ENCODE data around the gene STK40. TPM values are rescaled to one million over a fixed set of nuclear protein-coding genes. Genes with fewer than 3 reads are reported as not detected.
A peak's percentile ranks its signal among the peaks of the same experiment; 100 is the strongest.

STK40 gene
- total and polyA plus RNA-seq, 2 experiments from 2014 or later: 8.1 to 20.2 TPM

DNA sequence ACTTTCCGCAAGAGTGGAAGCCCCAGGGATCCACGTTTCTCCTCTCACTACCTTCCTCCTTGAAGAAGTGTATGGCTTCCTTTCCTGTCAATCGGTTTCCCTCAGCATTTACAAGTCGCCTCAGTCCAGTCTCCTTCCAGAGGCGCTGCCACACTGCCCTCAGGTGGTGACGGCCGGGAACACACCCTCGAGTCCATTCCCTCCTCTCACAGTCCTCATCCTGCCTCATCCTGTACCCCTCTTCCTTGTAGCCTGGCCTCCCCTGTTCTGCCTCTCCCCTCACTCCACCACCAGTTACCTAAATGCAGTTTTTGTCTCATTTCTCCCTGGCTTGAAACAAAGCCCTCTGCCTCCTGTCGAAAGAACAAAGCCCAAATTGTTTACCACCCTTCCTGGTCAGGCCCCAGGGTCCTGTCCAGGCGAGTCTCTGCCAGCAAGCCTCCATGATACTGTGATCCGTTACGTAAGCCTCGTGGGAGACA is 35.2 kb upstream of the STK40 start:
- H3K27ac Mint-ChIP-seq: peak overlapping the region; percentile 17; the same call in 1 of the 2 replicates
- no peaks in the 10 kb centered on the region for H3K36me3 Mint-ChIP-seq (ENCODE audit: low read depth)
- peaks cover 11% of the 10 kb centered on the region for H3K4me1 Mint-ChIP-seq
- no peak overlapping the region; the same call in 2 of the 3 replicates for H3K4me3 Mint-ChIP-seq
- Histone ChIP-seq H3K27me3 (ENCODE audit: insufficient read depth) (no peaks in the 10 kb centered on the region), H3K4me2 (no peak overlapping the region), H3K9me2 (ENCODE audit: insufficient read depth) (no peaks in the 10 kb centered on the region), H3K79me2 (replicated peaks; ENCODE audit: insufficient read depth) (no peaks in the 10 kb centered on the region), H3K36me3 (ENCODE audit: insufficient read depth) (no peaks in the 10 kb centered on the region), H4K20me1 (replicated peaks; ENCODE audit: insufficient read depth) (no peaks in the 10 kb centered on the region), H3K4me1 (ENCODE audit: insufficient read depth) (no peaks in the 10 kb centered on the region), H3K4me3 (no peak overlapping the region), H2AFZ (no peak overlapping the region; the same call in 1 of the 2 replicates), H3F3A (replicated peaks; ENCODE audit: low read depth) (no peaks in the 10 kb centered on the region), H3K27ac (ENCODE audit: low read depth) (no peak overlapping the region)
- DNase-seq (ENCODE audit: low spot score): peak; percentile 96
- H3K9me3 Mint-ChIP-seq: no peaks in the 10 kb centered on the region
- peak; percentile 99 for ATAC-seq
- TF ChIP-seq, protein P1, sequence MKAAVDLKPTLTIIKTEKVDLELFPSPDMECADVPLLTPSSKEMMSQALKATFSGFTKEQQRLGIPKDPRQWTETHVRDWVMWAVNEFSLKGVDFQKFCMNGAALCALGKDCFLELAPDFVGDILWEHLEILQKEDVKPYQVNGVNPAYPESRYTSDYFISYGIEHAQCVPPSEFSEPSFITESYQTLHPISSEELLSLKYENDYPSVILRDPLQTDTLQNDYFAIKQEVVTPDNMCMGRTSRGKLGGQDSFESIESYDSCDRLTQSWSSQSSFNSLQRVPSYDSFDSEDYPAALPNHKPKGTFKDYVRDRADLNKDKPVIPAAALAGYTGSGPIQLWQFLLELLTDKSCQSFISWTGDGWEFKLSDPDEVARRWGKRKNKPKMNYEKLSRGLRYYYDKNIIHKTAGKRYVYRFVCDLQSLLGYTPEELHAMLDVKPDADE (IDR thresholded peaks at IDR 0.05): no peak
- no peak for TF ChIP-seq EZH2phosphoT487 (IDR thresholded peaks at IDR 0.05; ENCODE audit: unreplicated experiment)
- TF ChIP-seq, protein P2, sequence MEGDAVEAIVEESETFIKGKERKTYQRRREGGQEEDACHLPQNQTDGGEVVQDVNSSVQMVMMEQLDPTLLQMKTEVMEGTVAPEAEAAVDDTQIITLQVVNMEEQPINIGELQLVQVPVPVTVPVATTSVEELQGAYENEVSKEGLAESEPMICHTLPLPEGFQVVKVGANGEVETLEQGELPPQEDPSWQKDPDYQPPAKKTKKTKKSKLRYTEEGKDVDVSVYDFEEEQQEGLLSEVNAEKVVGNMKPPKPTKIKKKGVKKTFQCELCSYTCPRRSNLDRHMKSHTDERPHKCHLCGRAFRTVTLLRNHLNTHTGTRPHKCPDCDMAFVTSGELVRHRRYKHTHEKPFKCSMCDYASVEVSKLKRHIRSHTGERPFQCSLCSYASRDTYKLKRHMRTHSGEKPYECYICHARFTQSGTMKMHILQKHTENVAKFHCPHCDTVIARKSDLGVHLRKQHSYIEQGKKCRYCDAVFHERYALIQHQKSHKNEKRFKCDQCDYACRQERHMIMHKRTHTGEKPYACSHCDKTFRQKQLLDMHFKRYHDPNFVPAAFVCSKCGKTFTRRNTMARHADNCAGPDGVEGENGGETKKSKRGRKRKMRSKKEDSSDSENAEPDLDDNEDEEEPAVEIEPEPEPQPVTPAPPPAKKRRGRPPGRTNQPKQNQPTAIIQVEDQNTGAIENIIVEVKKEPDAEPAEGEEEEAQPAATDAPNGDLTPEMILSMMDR (conservative IDR thresholded peaks at IDR 0.05; ENCODE audit: low read depth in 2 of 2): peak; percentile 84 to 100
- TF ChIP-seq ZNF114 (CRISPR knock-in tag; IDR thresholded peaks at IDR 0.05): no peak
- TF ChIP-seq, protein P3, sequence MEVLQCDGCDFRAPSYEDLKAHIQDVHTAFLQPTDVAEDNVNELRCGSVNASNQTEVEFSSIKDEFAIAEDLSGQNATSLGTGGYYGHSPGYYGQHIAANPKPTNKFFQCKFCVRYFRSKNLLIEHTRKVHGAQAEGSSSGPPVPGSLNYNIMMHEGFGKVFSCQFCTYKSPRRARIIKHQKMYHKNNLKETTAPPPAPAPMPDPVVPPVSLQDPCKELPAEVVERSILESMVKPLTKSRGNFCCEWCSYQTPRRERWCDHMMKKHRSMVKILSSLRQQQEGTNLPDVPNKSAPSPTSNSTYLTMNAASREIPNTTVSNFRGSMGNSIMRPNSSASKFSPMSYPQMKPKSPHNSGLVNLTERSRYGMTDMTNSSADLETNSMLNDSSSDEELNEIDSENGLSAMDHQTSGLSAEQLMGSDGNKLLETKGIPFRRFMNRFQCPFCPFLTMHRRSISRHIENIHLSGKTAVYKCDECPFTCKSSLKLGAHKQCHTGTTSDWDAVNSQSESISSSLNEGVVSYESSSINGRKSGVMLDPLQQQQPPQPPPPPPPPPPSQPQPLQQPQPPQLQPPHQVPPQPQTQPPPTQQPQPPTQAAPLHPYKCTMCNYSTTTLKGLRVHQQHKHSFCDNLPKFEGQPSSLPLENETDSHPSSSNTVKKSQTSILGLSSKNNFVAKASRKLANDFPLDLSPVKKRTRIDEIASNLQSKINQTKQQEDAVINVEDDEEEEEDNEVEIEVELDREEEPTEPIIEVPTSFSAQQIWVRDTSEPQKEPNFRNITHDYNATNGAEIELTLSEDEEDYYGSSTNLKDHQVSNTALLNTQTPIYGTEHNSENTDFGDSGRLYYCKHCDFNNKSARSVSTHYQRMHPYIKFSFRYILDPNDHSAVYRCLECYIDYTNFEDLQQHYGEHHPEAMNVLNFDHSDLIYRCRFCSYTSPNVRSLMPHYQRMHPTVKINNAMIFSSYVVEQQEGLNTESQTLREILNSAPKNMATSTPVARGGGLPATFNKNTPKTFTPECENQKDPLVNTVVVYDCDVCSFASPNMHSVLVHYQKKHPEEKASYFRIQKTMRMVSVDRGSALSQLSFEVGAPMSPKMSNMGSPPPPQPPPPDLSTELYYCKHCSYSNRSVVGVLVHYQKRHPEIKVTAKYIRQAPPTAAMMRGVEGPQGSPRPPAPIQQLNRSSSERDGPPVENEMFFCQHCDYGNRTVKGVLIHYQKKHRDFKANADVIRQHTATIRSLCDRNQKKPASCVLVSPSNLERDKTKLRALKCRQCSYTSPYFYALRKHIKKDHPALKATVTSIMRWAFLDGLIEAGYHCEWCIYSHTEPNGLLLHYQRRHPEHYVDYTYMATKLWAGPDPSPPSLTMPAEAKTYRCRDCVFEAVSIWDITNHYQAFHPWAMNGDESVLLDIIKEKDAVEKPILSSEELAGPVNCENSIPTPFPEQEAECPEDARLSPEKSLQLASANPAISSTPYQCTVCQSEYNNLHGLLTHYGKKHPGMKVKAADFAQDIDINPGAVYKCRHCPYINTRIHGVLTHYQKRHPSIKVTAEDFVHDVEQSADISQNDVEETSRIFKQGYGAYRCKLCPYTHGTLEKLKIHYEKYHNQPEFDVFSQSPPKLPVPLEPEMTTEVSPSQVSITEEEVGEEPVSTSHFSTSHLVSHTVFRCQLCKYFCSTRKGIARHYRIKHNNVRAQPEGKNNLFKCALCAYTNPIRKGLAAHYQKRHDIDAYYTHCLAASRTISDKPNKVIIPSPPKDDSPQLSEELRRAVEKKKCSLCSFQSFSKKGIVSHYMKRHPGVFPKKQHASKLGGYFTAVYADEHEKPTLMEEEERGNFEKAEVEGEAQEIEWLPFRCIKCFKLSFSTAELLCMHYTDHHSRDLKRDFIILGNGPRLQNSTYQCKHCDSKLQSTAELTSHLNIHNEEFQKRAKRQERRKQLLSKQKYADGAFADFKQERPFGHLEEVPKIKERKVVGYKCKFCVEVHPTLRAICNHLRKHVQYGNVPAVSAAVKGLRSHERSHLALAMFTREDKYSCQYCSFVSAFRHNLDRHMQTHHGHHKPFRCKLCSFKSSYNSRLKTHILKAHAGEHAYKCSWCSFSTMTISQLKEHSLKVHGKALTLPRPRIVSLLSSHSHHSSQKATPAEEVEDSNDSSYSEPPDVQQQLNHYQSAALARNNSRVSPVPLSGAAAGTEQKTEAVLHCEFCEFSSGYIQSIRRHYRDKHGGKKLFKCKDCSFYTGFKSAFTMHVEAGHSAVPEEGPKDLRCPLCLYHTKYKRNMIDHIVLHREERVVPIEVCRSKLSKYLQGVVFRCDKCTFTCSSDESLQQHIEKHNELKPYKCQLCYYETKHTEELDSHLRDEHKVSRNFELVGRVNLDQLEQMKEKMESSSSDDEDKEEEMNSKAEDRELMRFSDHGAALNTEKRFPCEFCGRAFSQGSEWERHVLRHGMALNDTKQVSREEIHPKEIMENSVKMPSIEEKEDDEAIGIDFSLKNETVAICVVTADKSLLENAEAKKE (CRISPR knock-in tag; IDR thresholded peaks at IDR 0.05): no peak
- TF ChIP-seq NANOG (IDR thresholded peaks at IDR 0.05; ENCODE audit: borderline replicate concordance): no peak
- TF ChIP-seq ZNF331 (CRISPR knock-in tag; IDR thresholded peaks at IDR 0.05; ENCODE audit: low read depth): no peak
- no peak for TF ChIP-seq STAT1 (IDR thresholded peaks at IDR 0.05; ENCODE audit: unreplicated experiment)
- TF ChIP-seq JUNB (IDR thresholded peaks at IDR 0.05; ENCODE audit: unreplicated experiment): no peak
- H3K27me3 Mint-ChIP-seq (ENCODE audit: insufficient read depth, low read depth, poor library complexity): peaks cover 7% of the 10 kb centered on the region
